ENCODE data around the gene TIPARP.

Gene TIPARP

GRCh38 chr3:156744631-156745030 lies 70.2 kb downstream of the TIPARP start:
- no peaks in the 10 kb centered on the region for H3K36me3 Mint-ChIP-seq (ENCODE audit: low read depth)
- no peaks in the 10 kb centered on the region for H3K27me3 Mint-ChIP-seq (ENCODE audit: low read depth)
- peak overlapping the region in 1 of 3 experiments; percentile 15 for H3K27ac Mint-ChIP-seq
- no peak for TF ChIP-seq CTCF (IDR thresholded peaks at IDR 0.05; ENCODE audit: unreplicated experiment in 3 of 3)
- peaks cover 6% of the 10 kb centered on the region for H3K9me3 Mint-ChIP-seq
- peaks cover 46% of the 10 kb centered on the region for H3K4me1 Mint-ChIP-seq
- no peak overlapping the region for H3K4me3 Mint-ChIP-seq

GRCh38 chr3:156745766-156746165 lies 71.4 kb downstream of the TIPARP start:
- Mint-ChIP-seq H3K36me3 (ENCODE audit: low read depth) (no peaks in the 10 kb centered on the region), H3K27ac (peak overlapping the region in 2 of 3 experiments; percentile 15 to 62), H3K27me3 (ENCODE audit: low read depth) (no peaks in the 10 kb centered on the region), H3K4me3 (no peak overlapping the region), H3K4me1 (peaks cover 57% of the 10 kb centered on the region), H3K9me3 (peaks cover 6% of the 10 kb centered on the region)
- no peak for TF ChIP-seq CTCF (IDR thresholded peaks at IDR 0.05; ENCODE audit: unreplicated experiment in 3 of 3)

- Mint-ChIP-seq H3K4me1 (peaks cover 64% of the 10 kb centered on the region), H3K36me3 (ENCODE audit: low read depth) (no peaks in the 10 kb centered on the region), H3K4me3 (no peak overlapping the region), H3K9me3 (peaks cover 3% of the 10 kb centered on the region), H3K27ac (no peak overlapping the region), H3K27me3 (ENCODE audit: low read depth) (no peaks in the 10 kb centered on the region)
- TF ChIP-seq CTCF (IDR thresholded peaks at IDR 0.05; ENCODE audit: unreplicated experiment in 3 of 3), result no peak
Measured at GRCh38 chr3:156747046-156747445, 72.7 kb downstream of the TIPARP start.

GRCh38 chr3:156749244-156749643 lies 74.9 kb downstream of the TIPARP start:
- no peak for TF ChIP-seq CTCF (IDR thresholded peaks at IDR 0.05; ENCODE audit: unreplicated experiment in 3 of 3)
- H3K9me3 Mint-ChIP-seq, result peaks cover 3% of the 10 kb centered on the region
- no peak overlapping the region for H3K4me3 Mint-ChIP-seq

GRCh38 chr3:156750191-156750873 lies 75.9 kb downstream of the TIPARP start:
- Mint-ChIP-seq H3K9me3 (peaks cover 3% of the 10 kb centered on the region), H3K4me3 (no peak overlapping the region), H3K27me3 (ENCODE audit: low read depth) (peaks cover 4% of the 10 kb centered on the region), H3K4me1 (peaks cover 53% of the 10 kb centered on the region), H3K27ac (peak overlapping the region; percentile 86 to 99 (median 96)), H3K36me3 (ENCODE audit: low read depth) (no peaks in the 10 kb centered on the region)
- TF ChIP-seq CTCF (IDR thresholded peaks at IDR 0.05; ENCODE audit: unreplicated experiment in 3 of 3), result no peak

More at GRCh38 chr3:156749244-156749643, 74.9 kb downstream of the TIPARP start:
- H3K27me3 Mint-ChIP-seq (ENCODE audit: low read depth), result peaks cover 4% of the 10 kb centered on the region
- H3K4me1 Mint-ChIP-seq, result peaks cover 61% of the 10 kb centered on the region
- peak overlapping the region; percentile 86 to 99 (median 88) for H3K27ac Mint-ChIP-seq
- no peaks in the 10 kb centered on the region for H3K36me3 Mint-ChIP-seq (ENCODE audit: low read depth)

- Mint-ChIP-seq H3K4me3 (no peak overlapping the region), H3K4me1 (peaks cover 49% of the 10 kb centered on the region), H3K27ac (peak overlapping the region; percentile 86 to 99 (median 96)), H3K36me3 (ENCODE audit: low read depth) (no peaks in the 10 kb centered on the region), H3K9me3 (peaks cover 3% of the 10 kb centered on the region), H3K27me3 (ENCODE audit: low read depth) (peaks cover 4% of the 10 kb centered on the region)
- no peak for TF ChIP-seq CTCF (IDR thresholded peaks at IDR 0.05; ENCODE audit: unreplicated experiment in 3 of 3)
Measured at GRCh38 chr3:156750874-156751245, 76.5 kb downstream of the TIPARP start.
